CD4-positive, alpha-beta memory T cell (primary cell): ENCODE data around the gene PSMB10. TPM values are rescaled to one million over a fixed set of nuclear protein-coding genes. Genes with fewer than 3 reads are reported as not detected.
A peak's percentile ranks its signal among the peaks of the same experiment; 100 is the strongest.
"Not testable (repeated sequence)": the region's sequence is repeated elsewhere in the genome, so short reads cannot be mapped to it uniquely, and the experiment has no call there.

Experiments used
- CTCF ChIA-PET: fragments of 350-600 bp; sonication (Branson Sonifier 250); formaldehyde crosslinking; loops from one replicate; lab custom pipeline; 2021; ENCODE audit warnings: inconsistent platforms; ENCODE audit not compliant: partially characterized antibody; lab: Charles Lee
- POLR2A ChIA-PET: fragments of 350-600 bp; sonication (Branson Sonifier 250); formaldehyde crosslinking; loops from one replicate; lab custom pipeline; 2021; ENCODE audit not compliant: partially characterized antibody; lab: Charles Lee
- DNase-seq, 5 donors: peaks; one replicate each; pipeline versions ENCODE4 v3.0.0 to v3.0.0-alpha.2; 2020 to 2022; ENCODE audit warnings: mixed read lengths in 1 of 5
- H3K27ac ChIP-seq: one replicate; pipeline ENCODE4 v1.7.0; 2013; ENCODE audit warnings: low read depth, low read length
- H3K27me3 ChIP-seq: 2 replicates; pipeline ENCODE4 v1.7.0; 2013; ENCODE audit warnings: mild to moderate bottlenecking, low read length, moderate library complexity; ENCODE audit not compliant: insufficient read depth
- H3K36me3 ChIP-seq: 2 replicates; pipeline ENCODE4 v1.7.0; 2013; ENCODE audit warnings: mild to moderate bottlenecking, low read length, moderate library complexity; ENCODE audit not compliant: insufficient read depth
- H3K4me1 ChIP-seq: 2 replicates; pipeline ENCODE4 v1.7.0; 2013; ENCODE audit warnings: mild to moderate bottlenecking, low read length, moderate library complexity; ENCODE audit not compliant: insufficient read depth
- H3K4me3 ChIP-seq, 2 donors: one replicate each; pipeline ENCODE4 v1.7.0; 2013; ENCODE audit warnings: low read length in 2 of 2, mild to moderate bottlenecking in 1 of 2
- H3K9me3 ChIP-seq, 2 donors: one replicate each; pipeline ENCODE4 v1.7.0; 2013; ENCODE audit warnings: low read length in 2 of 2, control low read depth in 1 of 2; ENCODE audit not compliant: control insufficient read depth in 1 of 2
- H3K27ac Mint-ChIP-seq, 7 donors: one replicate each; pipeline ENCODE4 v1.8.0; 2020 to 2021; ENCODE audit warnings: mixed read lengths in 7 of 7, mild to moderate bottlenecking in 6 of 7, inconsistent platforms in 3 of 7, moderate library complexity in 3 of 7
- H3K27me3 Mint-ChIP-seq, 2 donors: one replicate each; pipeline ENCODE4 v1.8.0; 2020 to 2021; ENCODE audit warnings: mixed read lengths in 2 of 2
- H3K36me3 Mint-ChIP-seq, 2 donors: one replicate each; pipeline ENCODE4 v1.8.0; 2020 to 2021; ENCODE audit warnings: mixed read lengths in 2 of 2, inconsistent platforms in 1 of 2, mild to moderate bottlenecking in 1 of 2
- H3K4me1 Mint-ChIP-seq, 4 donors: one replicate each; pipeline ENCODE4 v1.8.0; 2020 to 2021; ENCODE audit warnings: mixed read lengths in 4 of 4, mild to moderate bottlenecking in 1 of 4
- H3K4me3 Mint-ChIP-seq, 8 donors: one replicate each; pipeline ENCODE4 v1.8.0; 2020 to 2021; ENCODE audit warnings: mixed read lengths in 8 of 8, mild to moderate bottlenecking in 7 of 8, moderate library complexity in 6 of 8, inconsistent platforms in 3 of 8
- H3K9me3 Mint-ChIP-seq, 8 donors: one replicate each; pipeline ENCODE4 v1.8.0; 2020 to 2021; ENCODE audit warnings: mixed read lengths in 8 of 8, mild to moderate bottlenecking in 5 of 8, inconsistent platforms in 3 of 8, moderate library complexity in 1 of 8
- intact Hi-C: fragments of 100-400 bp; cut with micrococcal nuclease; formaldehyde crosslinking; loops from one replicate; pipeline ENCODE4 v1.15.1; 2023
- polyA plus RNA-seq, 2 donors: library from polyadenylated mRNA; unstranded; fragments of 300-500 nt; fragmentation: Illumina TruSeq; gene quantifications; one replicate each; pipeline ENCODE4 v1.2.3, GENCODE V29; 2021
- total RNA-seq, 2 experiments: library from RNA; stranded (reverse); gene quantifications; one replicate each; pipeline ENCODE4 v1.2.3, GENCODE V29; 2021

PSMB10 gene
- total and polyA plus RNA-seq, 4 experiments from 2014 or later: 147 to 777 (median 306) TPM

GRCh38 chr16:67941469-67942199 is 5.0 kb upstream of the PSMB10 start:
- no peak for DNase-seq
- H3K27ac Mint-ChIP-seq: peak overlapping the region in 5 of 7 donors; percentile 55 to 87 (median 70)
- no peaks in the 10 kb centered on the region for H3K27me3 Mint-ChIP-seq
- ChIA-PET POLR2A (interaction anchor here (0.9 to 1.4 kb wide), 4 partner anchors 22 to 97 kb away, joined by 3 to 4 read pairs (median 4); partner anchors contain the start of gene DPEP2), CTCF (interaction anchor here (0.6 to 4.2 kb wide), 22 partner anchors 8 to 126 kb away, joined by 3 to 25 read pairs (median 3); partner anchors contain the start of genes CTRL, DPEP2NB, NRN1L and SLC12A4)
- intact Hi-C loops: no loop called here
- H3K4me1 Mint-ChIP-seq: peaks cover 21 to 38% (median 30%) of the 10 kb centered on the region in 4 donors
- peak overlapping the region; percentile 9 for H3K27ac ChIP-seq
- H3K36me3 ChIP-seq: peaks cover 5% of the 10 kb centered on the region
- H3K9me3 Mint-ChIP-seq: no peaks in the 10 kb centered on the region
- no peaks in the 10 kb centered on the region for H3K27me3 ChIP-seq
- H3K9me3 ChIP-seq: no peaks in the 10 kb centered on the region
- no peak overlapping the region for H3K4me3 ChIP-seq
- peaks cover 0 to 11% of the 10 kb centered on the region in 2 donors for H3K36me3 Mint-ChIP-seq
- H3K4me3 Mint-ChIP-seq: no peak overlapping the region
- peaks cover 43% of the 10 kb centered on the region for H3K4me1 ChIP-seq

- Mint-ChIP-seq H3K27ac (peak overlapping the region; percentile 77 to 93 (median 83)), H3K4me1 (peaks cover 21 to 43% (median 33%) of the 10 kb centered on the region in 4 donors), H3K27me3 (no peaks in the 10 kb centered on the region), H3K4me3 (peak overlapping the region in 5 of 8 donors; percentile 50 to 79 (median 61)), H3K9me3 (peaks cover 0 to 3% (median 0%) of the 10 kb centered on the region in 8 donors), H3K36me3 (peaks cover 3 to 16% of the 10 kb centered on the region in 2 donors)
- ChIA-PET POLR2A (interaction anchor here (0.6 to 7.3 kb wide), 6 partner anchors 9 to 393 kb away, joined by 3 to 44 read pairs (median 4); partner anchors contain the start of genes DPEP2 and SLC12A4), CTCF (interaction anchor here (0.6 to 4.2 kb wide), 17 partner anchors 8 to 448 kb away, joined by 3 to 25 read pairs (median 4); partner anchors contain the start of genes CTRL, DPEP2NB and NRN1L)
- Histone ChIP-seq H3K27me3 (no peaks in the 10 kb centered on the region), H3K9me3 (no peaks in the 10 kb centered on the region), H3K4me1 (peaks cover 43% of the 10 kb centered on the region), H3K36me3 (peaks cover under 1% of the 10 kb centered on the region), H3K27ac (peak overlapping the region; percentile 48), H3K4me3 (no peak overlapping the region)
- no peak for DNase-seq
- intact Hi-C loops: no loop called here
Measured at GRCh38 chr16:67940446-67941089, 3.9 kb upstream of the PSMB10 start.

DNA sequence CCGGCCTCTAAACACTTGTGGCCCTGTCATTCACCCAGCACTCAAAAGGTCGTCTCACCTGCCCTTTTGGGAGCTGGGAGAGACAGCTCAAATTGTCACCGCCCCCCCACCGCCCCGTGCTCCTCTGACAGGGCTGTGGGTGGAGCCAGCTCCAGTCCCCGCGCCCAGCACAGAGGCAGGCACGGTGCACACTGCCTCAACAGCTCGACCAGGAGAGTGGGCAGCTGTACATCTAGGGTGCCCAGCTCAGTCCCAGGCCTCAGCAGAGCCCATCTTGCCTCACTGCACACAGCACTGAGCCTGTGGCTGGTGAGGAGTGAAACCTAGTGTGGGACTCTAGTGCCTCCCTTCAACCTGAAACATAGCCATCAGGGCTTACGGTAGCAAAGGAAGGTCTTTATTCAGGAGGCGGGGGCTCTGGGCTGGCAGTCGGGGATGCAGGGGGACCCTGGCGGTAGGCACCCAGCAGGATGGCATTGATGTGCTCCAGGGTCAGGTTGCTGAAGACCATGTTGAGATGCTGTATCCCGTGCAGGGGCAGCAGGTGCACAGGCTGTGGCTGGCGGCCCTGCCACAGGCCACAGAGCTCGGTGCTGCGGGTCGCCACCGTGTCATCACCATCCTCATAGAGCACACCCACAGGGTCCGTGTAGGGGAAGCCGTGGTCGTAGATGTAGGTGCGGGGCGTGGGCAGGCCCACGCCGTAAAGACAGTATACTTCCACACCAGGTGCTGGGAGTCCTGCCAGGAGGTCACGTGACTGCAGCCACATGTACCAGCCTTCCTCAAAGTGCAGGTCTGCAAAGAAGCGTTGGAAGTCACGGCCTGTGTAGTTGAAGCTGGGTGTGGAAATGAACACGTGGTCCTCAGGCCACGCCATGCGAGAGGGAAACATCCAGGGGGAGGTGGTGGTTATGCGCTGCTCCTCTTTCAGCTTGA is 3.1 kb upstream of the PSMB10 start:
- Mint-ChIP-seq H3K27ac (peak overlapping the region; percentile 77 to 93 (median 83)), H3K4me1 (peaks cover 28 to 50% (median 41%) of the 10 kb centered on the region in 4 donors)
- no peaks in the 10 kb centered on the region for H3K27me3 ChIP-seq

DNA sequence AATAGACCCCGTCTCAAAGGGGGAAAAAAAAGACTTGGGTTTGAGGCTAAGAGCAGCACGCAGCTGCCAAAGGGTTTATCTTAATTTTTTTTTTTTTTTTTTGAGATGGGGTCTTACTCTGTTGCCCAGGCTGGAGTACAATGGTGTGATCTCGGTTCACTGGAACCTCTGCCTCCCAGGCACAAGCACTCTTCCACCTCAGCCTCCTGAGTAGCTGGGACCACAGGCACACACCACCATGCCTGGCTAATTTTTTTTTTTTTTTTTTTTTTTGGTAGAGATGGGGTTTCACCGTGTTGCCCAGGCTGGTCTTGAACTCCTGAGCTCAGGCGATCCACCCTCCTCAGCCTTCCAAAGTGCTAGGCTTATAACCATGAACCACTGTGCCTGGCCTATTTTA is 1.1 kb upstream of the PSMB10 start:
- ChIA-PET POLR2A (interaction anchor here (2.1 to 7.3 kb wide), 8 partner anchors 9 to 142 kb away, joined by 6 to 49 read pairs (median 24); partner anchors contain the start of genes DPEP2, NUTF2, SLC12A4 and THAP11), CTCF (interaction anchor here (3.3 kb wide), 1 partner anchor 54 kb away, joined by 16 read pairs; the partner anchor contains the start of gene NRN1L)
- Mint-ChIP-seq H3K4me3 (peak overlapping the region in 3 of 8 donors; percentile 35 to 100 (median 100)), H3K27ac (peak overlapping the region in 3 of 7 donors; percentile 66 to 98 (median 96)), H3K4me1 (peaks cover 28 to 62% (median 48%) of the 10 kb centered on the region in 4 donors), H3K36me3 (peaks cover 15 to 34% of the 10 kb centered on the region in 2 donors)
- H3K27me3 Mint-ChIP-seq, H3K27me3 ChIP-seq, H3K4me3 ChIP-seq, DNase-seq, H3K9me3 Mint-ChIP-seq, H3K9me3 ChIP-seq: not testable (repeated sequence)
- intact Hi-C loops: loop anchor here (2.0 kb wide), 3 partner anchors 31 to 147 kb away; partner anchors contain the start of genes NFATC3 and SLC12A4
- Histone ChIP-seq H3K27ac (peak overlapping the region; percentile 81), H3K36me3 (peaks cover 19% of the 10 kb centered on the region), H3K4me1 (peaks cover 54% of the 10 kb centered on the region)

More for the DNA sequence above, 3.1 kb upstream of the PSMB10 start:
- intact Hi-C loops: no loop called here
- POLR2A ChIA-PET: interaction anchor here (1.2 to 7.3 kb wide), 4 partner anchors 9 to 59 kb away, joined by 3 to 44 read pairs (median 10); partner anchors contain the start of genes DPEP2 and SLC12A4
- peak in 4 of 5 donors; percentile 19 to 32 (median 21) for DNase-seq
- Histone ChIP-seq H3K4me1 (peaks cover 51% of the 10 kb centered on the region), H3K27ac (peak overlapping the region; percentile 48), H3K36me3 (peaks cover 6% of the 10 kb centered on the region), H3K4me3 (no peak overlapping the region), H3K9me3 (no peaks in the 10 kb centered on the region)
- CTCF ChIA-PET: interaction anchor here (0.6 to 4.2 kb wide), 12 partner anchors 8 to 448 kb away, joined by 3 to 25 read pairs (median 4); partner anchors contain the start of genes CTRL and NRN1L
- H3K36me3 Mint-ChIP-seq: peaks cover 10 to 24% of the 10 kb centered on the region in 2 donors
- H3K9me3 Mint-ChIP-seq: peaks cover 0 to 3% (median 0%) of the 10 kb centered on the region in 8 donors
- H3K4me3 Mint-ChIP-seq: peak overlapping the region; percentile 32 to 79 (median 56)
- H3K27me3 Mint-ChIP-seq: no peaks in the 10 kb centered on the region

DNA sequence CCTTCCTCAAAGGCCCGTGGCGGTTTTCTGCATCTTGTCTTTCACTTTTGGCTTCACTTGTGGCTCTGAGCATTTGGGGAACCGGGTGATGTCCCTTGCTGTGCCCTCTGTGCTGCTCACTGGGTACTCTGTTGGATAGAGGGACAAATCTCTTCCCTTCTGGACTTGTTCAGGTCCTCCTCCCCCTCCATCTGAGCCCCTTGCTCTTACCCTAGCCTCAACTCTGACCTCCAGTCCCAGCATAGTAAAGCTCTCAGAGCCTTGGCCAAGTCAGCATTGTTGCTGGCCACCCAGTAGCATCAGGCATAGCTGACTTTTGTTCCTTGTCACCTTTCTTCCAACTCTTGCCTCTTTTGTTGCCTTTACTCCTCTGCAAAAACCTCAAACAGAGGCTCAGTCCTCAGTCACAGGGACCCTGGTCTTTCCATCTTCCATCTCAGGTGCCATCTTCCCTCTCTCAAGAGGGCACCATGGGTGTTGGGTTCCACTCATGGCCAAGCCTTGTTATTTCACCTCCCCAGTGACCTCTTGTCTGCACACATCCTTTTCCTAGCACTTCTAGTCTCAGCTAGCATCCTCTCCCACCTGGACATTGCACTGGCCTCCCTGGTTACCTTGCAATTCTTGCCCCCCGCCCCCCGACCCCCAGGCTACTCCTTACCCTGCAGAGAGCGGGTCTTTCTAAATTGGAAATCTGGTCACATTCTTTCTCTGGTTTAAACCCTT is 393 bp upstream of the PSMB10 start:
- POLR2A ChIA-PET: interaction anchor here (1.0 to 7.3 kb wide), 32 partner anchors 9 to 456 kb away, joined by 3 to 49 read pairs (median 11); partner anchors contain the start of genes ACD, ATP6V0D1, DDX28 and DPEP2
- Mint-ChIP-seq H3K36me3 (peaks cover 15 to 36% of the 10 kb centered on the region in 2 donors), H3K4me3 (peak overlapping the region; percentile 96 to 100 (median 99)), H3K4me1 (peaks cover 26 to 58% (median 47%) of the 10 kb centered on the region in 4 donors), H3K27me3 (no peaks in the 10 kb centered on the region), H3K9me3 (peaks cover 0 to 3% (median 0%) of the 10 kb centered on the region in 8 donors), H3K27ac (peak overlapping the region; percentile 96 to 99 (median 98))
- H3K4me1 ChIP-seq: peaks cover 49% of the 10 kb centered on the region
- peak overlapping the region; percentile 81 to 98 for H3K4me3 ChIP-seq
- no peaks in the 10 kb centered on the region for H3K9me3 ChIP-seq
- H3K27me3 ChIP-seq: no peaks in the 10 kb centered on the region
- peaks cover 23% of the 10 kb centered on the region for H3K36me3 ChIP-seq
- CTCF ChIA-PET: interaction anchor here (1.2 to 3.3 kb wide), 4 partner anchors 46 to 63 kb away, joined by 3 to 16 read pairs (median 3); partner anchors contain the start of gene NRN1L
- H3K27ac ChIP-seq: peak overlapping the region; percentile 81
- DNase-seq: peak in 4 of 5 donors; percentile 80 to 90 (median 83)
- intact Hi-C loops: loop anchor here (2.0 kb wide), 3 partner anchors 32 to 148 kb away; partner anchors contain the start of genes NFATC3 and SLC12A4
